ENCODE results near the gene EIF3K. TPM values are rescaled to one million over a fixed set of nuclear protein-coding genes. Genes with fewer than 3 reads are reported as not detected.

Gene EIF3K
- total and polyA plus RNA-seq, 2 of the 13 experiments (the other 11 are each of a cell fraction or from before 2014, with no cell fraction given), result 179 to 258 TPM

GRCh38 chr19:38626401-38626800, 7.4 kb downstream of the EIF3K start:
- no peak for DNase-seq (ENCODE audit: low spot score)
- intact Hi-C loops (cut with micrococcal nuclease; ENCODE audit: unreplicated experiment) (no loop called here), in situ Hi-C loops (cut with HindIII; ENCODE audit: extremely low pct_ligation_motif_present, low pct_unique_long_range_greater_than_20kb) (no loop called here)
- ATAC-seq, result no peak
- no TSS peak for BruUV-seq (replicated peaks)
- H3K36me3 ChIP-seq (replicated peaks in 1 of 2; ENCODE audit: control insufficient read depth in 1 of 2, insufficient read depth in 2 of 2, low read length in 2 of 2), result peaks cover 21 to 47% of the 10 kb centered on the region in 2 experiments; a peak in 4 of 5 replicates
- H3K4me3 ChIP-seq (replicated peaks in 1 of 3; ENCODE audit: insufficient read depth in 1 of 3, low read depth in 2 of 3, low read length in 3 of 3), result no peak overlapping the region
- no peak for TF ChIP-seq ZBTB10 (CRISPR knock-in tag; IDR thresholded peaks at IDR 0.05; ENCODE audit: borderline replicate concordance)
- no peak for TF ChIP-seq SOX6 (IDR thresholded peaks at IDR 0.05)
- no peak for TF ChIP-seq SOX6 (CRISPR knock-in tag; IDR thresholded peaks at IDR 0.05)
- no peak for TF ChIP-seq ZMYM4 (CRISPR knock-in tag; IDR thresholded peaks at IDR 0.05)
- TF ChIP-seq ZBTB34 (CRISPR knock-in tag; IDR thresholded peaks at IDR 0.05), result no peak
- no peak for TF ChIP-seq ZNF44 (CRISPR knock-in tag; IDR thresholded peaks at IDR 0.05)
- no peak for TF ChIP-seq ZZZ3 (CRISPR knock-in tag; IDR thresholded peaks at IDR 0.05; ENCODE audit: borderline replicate concordance)
- TF ChIP-seq PCBP1 (IDR thresholded peaks at IDR 0.05; ENCODE audit: borderline replicate concordance, low read depth, low read length), result no peak
- TF ChIP-seq ERF (CRISPR knock-in tag; IDR thresholded peaks at IDR 0.05), result no peak
- TF ChIP-seq RELA (CRISPR knock-in tag; IDR thresholded peaks at IDR 0.05), result no peak
- TF ChIP-seq PLRG1 (conservative IDR thresholded peaks at IDR 0.05), result no peak
- TF ChIP-seq ZNF556 (CRISPR knock-in tag; IDR thresholded peaks at IDR 0.05; ENCODE audit: borderline replicate concordance), result no peak
- no peak for TF ChIP-seq FOXK2 (IDR thresholded peaks at IDR 0.05)
- no peak for TF ChIP-seq KLF11 (CRISPR knock-in tag; IDR thresholded peaks at IDR 0.05)
- no peaks in the 10 kb centered on the region for H3K79me2 ChIP-seq (ENCODE audit: insufficient read depth, low read length)
- no peak overlapping the region for H3K4me2 ChIP-seq (ENCODE audit: low read depth, low read length)
- 100% methylated on average over 4 of the region's 4 CpGs for WGBS (ENCODE audit: low lambda C conversion rate)
- H3K27me3 ChIP-seq (ENCODE audit: control insufficient read depth in 1 of 2, insufficient read depth in 2 of 2, low read length in 2 of 2), result no peaks in the 10 kb centered on the region
- H4K20me1 ChIP-seq (ENCODE audit: insufficient read depth, low read length), result no peaks in the 10 kb centered on the region
- H3K9ac ChIP-seq (ENCODE audit: insufficient read depth, low read depth, low read length), result no peak overlapping the region
- no peak for FAIRE-seq
- H3K27ac ChIP-seq (ENCODE audit: extremely low read length, insufficient read depth, low read length), result no peak overlapping the region
- ChIA-PET CTCF (ENCODE audit: low intra/inter-chr PET ratio, low total read pairs) (no interaction called here), POLR2A (no interaction called here)
- no peaks in the 10 kb centered on the region for H3K4me1 ChIP-seq (ENCODE audit: insufficient read depth, low read length)
- no peaks in the 10 kb centered on the region for H3K9me3 ChIP-seq (ENCODE audit: low read length)
- no peak overlapping the region for H2AFZ ChIP-seq (ENCODE audit: low read length)

Data from HepG2 (cell line).